Measurements from ENCODE around the gene BCAN. TPM values are rescaled to one million over a fixed set of nuclear protein-coding genes. Genes with fewer than 3 reads are reported as not detected.
A peak's percentile ranks its signal among the peaks of the same experiment; 100 is the strongest.

The BCAN gene
- total and polyA plus RNA-seq, 2 of the 8 experiments (the other 6 are each of a cell fraction or from before 2014, with no cell fraction given) = 4.5 to 24.0 TPM

DNA sequence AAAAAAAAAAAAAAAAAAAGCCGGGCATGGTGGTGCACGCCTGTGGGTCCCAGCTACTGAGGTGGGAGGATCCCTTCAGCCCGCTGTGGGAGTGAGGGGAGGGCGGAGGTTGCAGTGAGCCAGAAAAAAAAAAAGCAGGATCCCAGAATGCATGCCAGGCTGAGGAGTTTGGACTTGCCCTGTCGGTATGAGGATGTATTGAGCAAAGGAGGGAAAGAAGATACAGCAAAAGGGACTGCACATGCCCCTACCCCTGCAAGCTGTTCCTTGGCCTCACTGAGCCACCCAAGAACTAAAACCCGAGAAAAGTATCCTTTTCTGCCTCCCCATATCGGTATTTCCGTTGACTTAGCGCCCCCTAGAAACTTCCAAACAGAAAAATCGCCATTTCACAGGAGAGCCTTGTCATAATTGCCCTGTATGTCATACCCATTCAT, 39.3 kb upstream of the BCAN start:
- Histone ChIP-seq H3K4me2 (ENCODE audit: insufficient read depth in 1 of 2, low read depth in 2 of 2, low read length in 2 of 2) (peak overlapping the region; percentile 55 to 57), H2BK120ac (replicated peaks; ENCODE audit: low read depth, low read length) (no peak overlapping the region), H3K18ac (ENCODE audit: extremely low read depth, low read length) (no peak overlapping the region; the same call in 1 of the 2 replicates), H3K4me3 (ENCODE audit: extremely low read depth in 1 of 4, insufficient read depth in 2 of 4, low read depth in 3 of 4, low read length in 4 of 4) (no peak overlapping the region), H2BK5ac (ENCODE audit: low read depth, low read length) (no peak overlapping the region), H3K4me1 (replicated peaks in 1 of 4; ENCODE audit: control insufficient read depth in 3 of 4, insufficient read depth in 4 of 4, low read length in 3 of 4) (peaks cover 0 to 8% (median 3%) of the 10 kb centered on the region in 4 experiments; a peak in 5 of 7 replicates), H4K8ac (ENCODE audit: extremely low read depth, insufficient read depth, low read length) (no peak overlapping the region; the same call in 1 of the 2 replicates), H2BK12ac (ENCODE audit: low read depth, low read length) (no peak overlapping the region), H4K20me1 (replicated peaks in 1 of 2; ENCODE audit: control insufficient read depth in 1 of 2, insufficient read depth in 2 of 2, low read length in 2 of 2) (peaks cover 0 to 1% of the 10 kb centered on the region in 2 experiments), H3K27ac (ENCODE audit: low read depth, low read length) (no peak overlapping the region), H2BK20ac (ENCODE audit: low read length) (no peak overlapping the region), H3K14ac (ENCODE audit: insufficient read length) (no peak overlapping the region), H2BK15ac (ENCODE audit: low read length) (no peak overlapping the region), H3K23ac (ENCODE audit: insufficient read length) (no peak overlapping the region), H3K27me3 (replicated peaks in 1 of 4; ENCODE audit: control insufficient read depth in 3 of 4, extremely low read depth in 1 of 4, insufficient read depth in 3 of 4, low read length in 3 of 4) (no peaks in the 10 kb centered on the region), H3K36me3 (ENCODE audit: control insufficient read depth in 2 of 4, insufficient read depth in 4 of 4, low read length in 3 of 4) (peaks cover 8 to 13% (median 12%) of the 10 kb centered on the region in 4 experiments), H2AFZ (ENCODE audit: low read length) (peak overlapping the region; percentile 98), H3K79me2 (ENCODE audit: control insufficient read depth in 1 of 2, insufficient read depth in 2 of 2, low read length in 2 of 2) (peaks cover 3 to 19% of the 10 kb centered on the region in 2 experiments), H3K9ac (replicated peaks in 1 of 4; ENCODE audit: extremely low read depth in 1 of 4, low read depth in 3 of 4, low read length in 3 of 4) (no peak overlapping the region), H3K79me1 (ENCODE audit: low read depth, low read length) (peaks cover 2% of the 10 kb centered on the region; the same call in 1 of the 2 replicates), H4K91ac (replicated peaks; ENCODE audit: insufficient read length, low read length) (no peak overlapping the region), H3K9me3 (ENCODE audit: insufficient read depth in 2 of 2, low read depth in 1 of 2, low read length in 1 of 2) (no peaks in the 10 kb centered on the region), H2AK5ac (ENCODE audit: low read depth, low read length) (no peak overlapping the region), H3K4ac (replicated peaks; ENCODE audit: insufficient read length, low read depth, low read length) (no peak overlapping the region), H3K23me2 (ENCODE audit: low read depth, low read length) (peaks cover 5% of the 10 kb centered on the region; the same call in 1 of the 2 replicates), H3K56ac (replicated peaks; ENCODE audit: insufficient read length, low read depth, low read length) (no peak overlapping the region), H4K5ac (ENCODE audit: insufficient read length, low read depth, low read length) (no peak overlapping the region)
- 10% methylated on average over 6 of the region's 10 CpGs; no CpG with 5 or more reads in 1 of the 2 experiments for WGBS, 2 experiments (ENCODE audit: extremely low coverage in 1 of 2, insufficient coverage in 1 of 2, insufficient read length in 1 of 2, insufficient replicate concordance in 2 of 2, low coverage in 1 of 2, low lambda C conversion rate in 2 of 2, missing lambda C conversion rate in 1 of 2)
- CTCF ChIA-PET (ENCODE audit: partially characterized antibody) = interaction anchor here (0.6 to 5.7 kb wide), 21 partner anchors 10 to 319 kb away, joined by 3 to 45 read pairs (median 4); partner anchors contain the start of genes IQGAP3, NAXE and NES
- no peak for FAIRE-seq
- TF ChIP-seq, protein P1, sequence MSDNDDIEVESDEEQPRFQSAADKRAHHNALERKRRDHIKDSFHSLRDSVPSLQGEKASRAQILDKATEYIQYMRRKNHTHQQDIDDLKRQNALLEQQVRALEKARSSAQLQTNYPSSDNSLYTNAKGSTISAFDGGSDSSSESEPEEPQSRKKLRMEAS (IDR thresholded peaks at IDR 0.05) = no peak
- TF ChIP-seq RAD21 (IDR thresholded peaks at IDR 0.05 in 1 of 2, conservative IDR thresholded peaks at IDR 0.05 in 1 of 2; ENCODE audit: low read depth in 2 of 2, low read length in 2 of 2) (peak; percentile 21 to 45; a peak in 3 of 4 replicates), BACH1 (IDR thresholded peaks at IDR 0.05; ENCODE audit: low read length) (no peak), JUN (IDR thresholded peaks at IDR 0.05; ENCODE audit: low read depth, low read length) (no peak), SP4 (IDR thresholded peaks at IDR 0.05; ENCODE audit: low read length) (no peak), CHD2 (IDR thresholded peaks at IDR 0.05; ENCODE audit: low read length) (no peak)
- TF ChIP-seq, protein P2, sequence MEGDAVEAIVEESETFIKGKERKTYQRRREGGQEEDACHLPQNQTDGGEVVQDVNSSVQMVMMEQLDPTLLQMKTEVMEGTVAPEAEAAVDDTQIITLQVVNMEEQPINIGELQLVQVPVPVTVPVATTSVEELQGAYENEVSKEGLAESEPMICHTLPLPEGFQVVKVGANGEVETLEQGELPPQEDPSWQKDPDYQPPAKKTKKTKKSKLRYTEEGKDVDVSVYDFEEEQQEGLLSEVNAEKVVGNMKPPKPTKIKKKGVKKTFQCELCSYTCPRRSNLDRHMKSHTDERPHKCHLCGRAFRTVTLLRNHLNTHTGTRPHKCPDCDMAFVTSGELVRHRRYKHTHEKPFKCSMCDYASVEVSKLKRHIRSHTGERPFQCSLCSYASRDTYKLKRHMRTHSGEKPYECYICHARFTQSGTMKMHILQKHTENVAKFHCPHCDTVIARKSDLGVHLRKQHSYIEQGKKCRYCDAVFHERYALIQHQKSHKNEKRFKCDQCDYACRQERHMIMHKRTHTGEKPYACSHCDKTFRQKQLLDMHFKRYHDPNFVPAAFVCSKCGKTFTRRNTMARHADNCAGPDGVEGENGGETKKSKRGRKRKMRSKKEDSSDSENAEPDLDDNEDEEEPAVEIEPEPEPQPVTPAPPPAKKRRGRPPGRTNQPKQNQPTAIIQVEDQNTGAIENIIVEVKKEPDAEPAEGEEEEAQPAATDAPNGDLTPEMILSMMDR (IDR thresholded peaks at IDR 0.05; ENCODE audit: control extremely low read depth in 1 of 3, insufficient read depth in 1 of 3, low read depth in 1 of 3, low read length in 3 of 3) = peak in 2 of 3 experiments; percentile 42 to 57; a peak in 2 of 4 replicates
- no peak for DNase-seq (ENCODE audit: low read depth in 1 of 2, low spot score in 2 of 2)
- POLR2A ChIA-PET (ENCODE audit: partially characterized antibody) = interaction anchor here (1.1 to 6.6 kb wide), 6 partner anchors 10 to 164 kb away, joined by 3 to 66 read pairs (median 5); partner anchors contain the start of genes NAXE and PRCC

Data from H1 (cell line).